IPS DF 4.7 (cell line): ENCODE measurements around the gene GABRG1.

Experiments used
- DNase-seq: peaks from one replicate; pipeline ENCODE4 v3.0.0-alpha.2; 2013; ENCODE audit warnings: low spot score; ENCODE audit errors: extremely low read depth

The GABRG1 gene

DNA sequence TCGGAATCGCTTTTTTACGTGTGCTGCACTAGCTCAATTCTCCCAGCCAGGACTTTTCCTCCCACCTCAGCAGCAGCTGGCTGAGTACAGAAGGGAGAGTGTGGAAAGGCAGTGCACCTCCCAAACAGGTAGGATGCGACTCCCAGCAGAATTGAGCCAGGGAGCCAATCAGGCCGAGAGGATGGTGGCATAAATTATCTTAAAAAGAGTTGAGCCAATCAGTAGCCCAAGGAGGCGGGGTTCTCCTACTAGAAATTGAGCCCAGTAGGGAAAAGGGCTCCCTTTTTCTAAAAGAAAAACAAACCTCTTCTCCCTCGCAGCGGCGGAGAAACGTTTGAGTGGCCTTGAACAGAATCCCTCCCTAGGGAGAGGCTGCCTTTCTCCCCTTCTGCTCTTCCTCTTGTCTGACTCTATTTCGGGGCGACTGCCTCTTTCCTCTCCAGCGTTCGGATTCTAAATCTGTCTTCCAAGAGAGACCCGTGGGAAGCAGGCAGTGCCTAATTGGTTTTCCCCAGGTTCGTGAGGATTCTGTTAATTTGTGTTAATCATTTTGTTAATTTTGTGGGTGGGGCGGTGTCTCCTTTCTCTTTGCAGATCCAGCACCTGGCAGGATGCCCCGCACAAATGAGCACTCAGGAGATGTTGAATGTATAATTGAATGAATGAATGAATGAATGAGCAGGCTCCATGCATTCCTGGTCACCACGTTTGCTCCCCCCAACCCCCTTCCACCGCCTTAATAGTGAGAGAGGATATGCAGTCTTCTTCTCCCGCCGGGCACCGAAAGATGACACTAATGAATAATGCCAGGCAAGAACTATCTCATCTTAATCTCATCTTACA lies at the start of gene GABRG1:
GABRG1 (minus strand) TSS at position 142 of the 843 bp plus-strand sequence; CDS start at position 1, 141 bp downstream.
- no peak for DNase-seq

DNA sequence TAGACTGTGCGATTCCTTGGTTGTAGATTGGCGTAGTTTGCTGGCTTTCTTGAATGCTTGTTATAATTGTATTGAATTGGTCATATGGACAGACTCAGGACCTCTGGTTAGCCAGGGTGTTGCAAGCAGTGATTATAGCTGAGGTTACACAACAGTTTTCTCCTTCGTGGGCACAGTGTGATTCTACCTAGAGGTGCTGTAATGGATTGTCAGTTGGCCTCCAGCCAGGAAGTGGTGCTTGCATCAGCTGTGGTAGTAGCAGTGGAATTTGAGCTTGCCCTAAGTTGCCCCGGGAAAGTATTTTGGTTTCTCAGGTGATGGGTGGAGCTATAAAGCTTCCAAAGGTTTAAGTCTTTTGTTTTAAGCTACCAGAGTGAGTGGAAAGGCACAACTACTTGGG lies 23.1 kb upstream of the GABRG1 start:
- no peak for DNase-seq

DNA sequence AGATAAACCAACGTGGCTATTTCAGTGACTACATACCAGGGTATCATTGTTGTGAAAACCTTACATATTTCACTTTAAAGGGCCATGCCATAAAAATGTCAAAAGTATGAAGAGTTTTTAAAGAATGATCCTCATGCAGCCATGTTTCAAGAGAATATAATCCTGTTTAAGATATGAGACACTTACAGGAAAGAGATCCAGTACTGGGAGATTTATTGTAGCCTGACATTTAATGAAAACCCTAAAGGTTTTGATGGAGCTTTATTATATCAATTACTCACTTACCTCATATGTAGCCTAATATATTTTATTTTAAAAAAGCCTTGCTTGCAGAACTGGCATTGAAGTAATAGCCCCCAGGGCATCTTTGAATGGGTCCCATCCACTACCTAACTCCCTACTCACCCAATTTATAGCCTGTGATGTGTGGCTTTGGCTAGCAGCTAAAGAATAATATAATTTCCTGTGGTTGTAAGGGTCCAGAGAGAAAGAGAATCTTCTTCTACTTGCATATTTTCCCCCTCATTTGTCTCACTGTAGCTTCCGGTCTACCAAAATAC lies 7.7 kb upstream of the GABRG1 start:
- DNase-seq, result no peak

DNA sequence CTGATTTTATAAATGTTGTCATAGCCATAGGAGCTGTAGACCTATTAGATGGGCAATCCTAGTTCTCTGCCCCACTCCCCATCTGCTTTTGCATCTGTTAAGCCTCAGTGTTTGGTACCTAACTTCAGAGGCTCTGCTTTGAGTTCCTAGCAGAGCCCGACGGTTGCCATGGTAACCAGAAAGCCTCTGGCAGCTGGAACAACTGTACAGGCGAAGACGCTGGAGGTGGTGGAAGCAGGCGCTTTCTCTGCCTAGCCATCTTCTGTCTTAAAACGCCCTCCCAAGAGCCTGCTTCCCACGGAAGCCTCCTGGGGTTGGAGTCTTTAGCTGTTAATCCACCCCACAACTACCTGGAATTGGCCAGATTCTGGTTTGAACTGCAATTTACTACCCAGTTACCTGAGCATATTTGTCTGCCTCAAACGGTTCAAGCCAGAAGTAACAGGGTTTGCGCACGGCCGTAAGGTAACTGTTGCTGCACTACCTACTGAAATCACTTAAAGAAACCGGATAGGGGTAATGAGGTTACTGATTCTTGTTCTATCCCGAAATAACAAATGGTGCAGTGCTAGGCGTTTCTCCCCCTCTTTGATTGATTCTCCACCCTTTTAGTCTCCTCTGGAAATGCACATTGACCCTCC lies 1.0 kb upstream of the GABRG1 start:
- no peak for DNase-seq

DNA sequence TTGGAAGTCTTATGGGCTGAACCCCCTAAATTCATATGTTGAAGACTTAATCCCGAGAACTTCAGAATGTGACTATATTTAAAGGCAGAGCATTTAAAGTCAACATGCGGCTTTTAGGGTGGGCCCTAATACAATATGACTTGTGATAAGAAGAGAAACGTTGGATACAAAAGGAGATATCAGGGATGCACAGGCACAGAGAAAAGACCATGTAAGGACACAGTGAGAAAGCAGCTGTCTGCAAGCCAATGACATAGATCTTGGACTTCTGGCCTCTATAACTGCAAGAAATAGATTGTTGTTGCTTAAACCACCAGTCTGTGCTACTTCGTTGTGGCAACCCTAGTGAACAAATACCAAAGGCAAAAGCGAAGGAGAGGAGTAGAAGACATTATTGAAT lies 42.2 kb downstream of the GABRG1 start:
- DNase-seq, result no peak

DNA sequence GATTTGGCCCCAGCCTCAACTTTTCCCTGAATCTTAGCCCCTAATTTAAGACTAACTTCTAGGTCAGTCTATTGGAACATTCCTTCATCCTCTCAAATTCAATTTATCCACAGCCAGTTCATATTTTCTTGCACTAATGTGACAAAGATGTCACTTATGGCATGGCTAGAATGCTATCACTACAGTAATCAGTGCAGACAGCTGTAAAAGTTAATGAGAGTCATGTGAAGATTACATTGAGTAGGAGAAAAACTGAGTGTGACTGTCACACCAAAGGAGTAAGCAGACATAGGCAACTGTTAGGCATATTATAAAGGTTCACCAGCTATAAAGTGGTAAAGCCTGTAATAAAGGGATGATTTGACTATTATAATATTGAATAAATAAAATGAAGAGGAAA lies 42.6 kb downstream of the GABRG1 start:
- DNase-seq, result no peak

DNA sequence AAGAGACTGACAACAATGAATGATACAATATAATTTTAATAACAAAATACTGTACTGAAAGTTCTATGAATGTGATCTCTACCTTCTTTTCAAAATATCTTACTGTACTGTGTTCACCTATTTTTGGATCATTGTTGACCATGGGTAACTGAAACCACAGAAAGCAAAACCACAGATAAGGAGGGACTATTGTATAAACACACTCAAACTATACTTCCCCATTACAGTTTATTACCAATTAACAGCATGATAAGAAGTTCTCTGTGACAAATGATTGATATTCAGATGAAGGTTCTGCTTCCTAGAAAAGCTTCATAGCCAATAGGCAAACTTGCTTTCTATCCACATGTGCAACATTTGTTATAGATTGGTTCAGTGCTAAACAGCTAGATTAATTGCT lies 50.1 kb downstream of the GABRG1 start:
- DNase-seq, result no peak

DNA sequence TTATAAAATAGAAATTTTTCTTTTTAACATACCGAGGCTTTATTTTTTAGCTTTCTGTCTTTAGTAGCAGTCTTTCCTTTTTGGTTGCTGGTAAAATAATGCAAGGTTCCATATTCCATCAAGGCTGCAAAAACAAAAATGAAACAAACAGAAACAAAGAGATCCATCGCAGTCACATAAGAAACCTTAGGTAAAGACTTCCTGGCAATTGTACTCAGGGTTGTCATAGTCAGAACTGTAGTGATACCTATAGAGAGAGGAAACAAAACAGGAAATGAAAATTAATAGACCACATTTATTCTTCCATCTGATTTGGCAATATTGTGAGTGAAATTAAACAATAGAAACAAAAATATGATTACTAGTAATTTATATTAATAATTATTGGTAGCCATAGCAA lies 72.5 kb downstream of the GABRG1 start:
- DNase-seq, result no peak

DNA sequence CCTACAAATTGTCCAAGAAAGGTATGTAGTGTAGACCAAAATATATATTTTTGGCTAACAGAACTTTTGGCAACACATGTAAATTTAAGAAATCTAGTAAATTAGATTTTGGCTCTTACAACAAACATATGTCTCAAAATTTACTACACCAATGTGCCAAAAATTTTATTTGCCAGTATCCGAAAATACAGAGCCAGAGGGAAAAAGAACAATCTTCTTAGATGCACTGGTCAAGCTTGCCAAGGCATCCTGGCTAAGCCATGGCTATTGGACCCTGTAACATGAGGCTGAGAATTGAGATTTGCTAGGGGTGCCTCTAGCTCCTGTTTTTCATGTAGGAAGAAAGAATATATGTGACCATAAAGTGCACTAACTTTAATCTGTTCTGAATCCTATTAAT lies 91.8 kb downstream of the GABRG1 start:
- no peak for DNase-seq

DNA sequence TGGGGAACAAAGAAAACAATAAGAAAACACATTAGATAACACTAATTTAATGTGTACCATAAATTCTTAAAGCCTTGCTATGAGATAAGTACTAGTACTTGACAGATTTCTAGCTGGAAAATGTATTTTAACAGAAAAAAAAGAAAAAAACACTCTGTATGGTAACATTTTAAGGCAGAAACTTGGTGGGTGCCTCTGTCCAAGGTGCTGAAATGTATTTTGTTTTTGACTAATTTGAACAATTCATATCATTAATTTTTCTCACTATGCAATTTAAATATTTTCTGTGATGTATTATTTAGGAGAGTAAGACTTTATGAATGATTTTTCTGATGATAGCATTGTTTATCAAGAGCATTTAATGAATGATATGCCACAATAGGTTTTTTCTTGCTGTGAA lies 107.5 kb downstream of the GABRG1 start:
- DNase-seq, result no peak

DNA sequence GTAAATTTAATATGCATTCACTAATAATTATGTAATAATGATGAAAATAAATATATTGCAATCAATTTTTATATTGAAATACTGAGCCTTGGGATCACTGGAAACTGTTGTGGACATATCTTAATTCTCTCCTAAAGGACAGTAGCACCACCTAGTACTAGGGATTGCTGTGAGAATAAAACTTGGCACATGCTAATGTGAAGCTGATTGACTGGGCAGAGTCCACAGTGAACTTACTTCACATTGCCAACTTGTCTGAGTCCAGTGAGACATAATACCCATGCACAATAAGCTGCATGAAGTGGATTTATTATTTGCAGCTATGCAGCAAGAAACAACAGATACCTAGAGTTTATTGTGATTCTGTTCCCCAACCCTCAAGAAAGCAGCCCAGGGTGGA lies 131.1 kb downstream of the GABRG1 start:
- no peak for DNase-seq

DNA sequence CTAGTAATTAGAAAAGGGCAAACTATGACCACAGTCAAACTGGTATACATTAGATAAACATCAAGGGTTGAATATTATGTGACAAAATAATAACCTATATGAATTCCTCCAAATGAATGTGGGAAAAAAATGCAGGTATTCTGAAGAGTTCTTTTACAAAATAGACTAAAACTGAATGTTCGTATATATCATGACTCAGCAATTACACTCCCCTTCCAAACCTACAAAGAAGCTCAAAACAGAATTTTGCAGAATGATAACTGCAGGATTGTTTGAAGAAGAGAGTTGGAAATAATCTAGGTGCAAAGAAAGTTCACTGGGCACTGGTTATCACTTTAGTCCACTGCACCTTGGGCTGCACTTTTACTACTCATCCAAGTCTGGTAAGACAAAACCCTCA lies 134.1 kb downstream of the GABRG1 start:
- no peak for DNase-seq

DNA sequence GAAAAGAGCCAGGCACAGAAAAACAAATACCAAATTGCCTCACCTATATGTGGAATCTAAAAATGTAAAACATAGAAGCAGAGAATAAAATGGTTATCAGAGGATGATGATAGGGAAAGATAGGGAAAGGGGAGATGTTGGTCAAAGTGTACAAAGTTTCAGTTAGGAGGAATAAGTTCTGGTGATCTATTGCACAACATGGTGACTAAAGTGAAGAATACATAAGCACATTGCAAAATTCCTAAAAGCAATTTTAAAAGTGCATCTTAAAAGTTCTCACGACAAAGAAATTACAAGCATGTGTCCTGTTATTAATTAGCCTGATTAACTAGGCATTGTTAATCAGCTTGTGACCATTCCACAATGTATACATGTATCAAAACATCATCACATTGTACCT lies 136.0 kb downstream of the GABRG1 start:
- no peak for DNase-seq
